RWPE1 (cell line): ENCODE measurements around the gene CEP70.
A peak's percentile ranks its signal among the peaks of the same experiment; 100 is the strongest.
"Not testable (repeated sequence)": the region's sequence is repeated elsewhere in the genome, so short reads cannot be mapped to it uniquely, and the experiment has no call there.

Experiments
- CTCF ChIA-PET: fragments of 350-600 bp; sonication (Branson Sonifier 250); formaldehyde crosslinking; extraction: SDS; loops from one replicate; lab custom pipeline; 2021; lab: Yijun Ruan, JAX
- POLR2A ChIA-PET: fragments of 400-600 bp; formaldehyde crosslinking; extraction: SDS; loops from one replicate; lab custom pipeline; 2020; ENCODE audit warnings: antibody characterized with exemption; ENCODE audit not compliant: low non-redundant PET; lab: Yijun Ruan, JAX
- DNase-seq: peaks from one replicate; pipeline ENCODE4 v3.0.0; 2012; ENCODE audit warnings: low spot score
- H3K27ac ChIP-seq: fragments of 450-650 bp; 2 replicates; pipeline ENCODE4 v1.5.1; 2017
- TF ChIP-seq, protein P1 (sequence below): fragments of 450-650 bp; conservative IDR thresholded peaks from 2 replicates; pipeline ENCODE4 v1.5.1; 2017; ENCODE audit warnings: low read depth, mild to moderate bottlenecking

Gene CEP70

DNA sequence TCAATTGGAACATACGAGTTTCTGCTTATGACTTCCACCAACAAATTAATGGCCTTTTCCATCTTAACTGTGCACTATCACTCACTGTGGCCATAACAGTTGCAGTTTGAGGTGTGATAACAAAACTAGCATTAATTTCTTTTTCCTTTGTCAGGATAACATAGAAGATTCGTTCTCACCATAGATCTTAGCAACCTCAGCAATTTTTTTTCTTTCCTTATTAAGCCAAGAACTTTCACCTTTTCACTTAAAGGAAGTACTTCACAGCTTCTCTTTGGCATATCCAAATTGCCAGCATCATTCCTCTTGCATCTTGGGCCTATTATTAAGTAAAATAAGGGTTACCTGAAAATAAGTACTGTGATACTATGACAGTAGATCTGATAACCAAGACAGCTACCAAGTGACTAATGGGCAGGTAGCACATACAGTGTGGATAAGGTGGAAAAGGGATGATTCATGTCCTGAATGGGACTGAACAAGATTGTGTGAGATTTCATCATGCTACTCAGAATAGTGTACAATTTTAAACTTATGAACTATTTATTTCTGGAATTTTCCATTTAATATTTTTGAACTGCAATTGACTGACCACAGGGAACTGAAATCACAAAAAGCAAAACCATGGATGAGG lies 46.6 kb downstream of the CEP70 start:
- peak; percentile 4 for DNase-seq
- CTCF ChIA-PET = interaction anchor here (0.8 kb wide), 1 partner anchor 394 kb away, joined by 3 read pairs; no protein-coding TSS in a partner anchor
- POLR2A ChIA-PET = no interaction called here
- H3K27ac ChIP-seq = no peak overlapping the region
- TF ChIP-seq, protein P1, sequence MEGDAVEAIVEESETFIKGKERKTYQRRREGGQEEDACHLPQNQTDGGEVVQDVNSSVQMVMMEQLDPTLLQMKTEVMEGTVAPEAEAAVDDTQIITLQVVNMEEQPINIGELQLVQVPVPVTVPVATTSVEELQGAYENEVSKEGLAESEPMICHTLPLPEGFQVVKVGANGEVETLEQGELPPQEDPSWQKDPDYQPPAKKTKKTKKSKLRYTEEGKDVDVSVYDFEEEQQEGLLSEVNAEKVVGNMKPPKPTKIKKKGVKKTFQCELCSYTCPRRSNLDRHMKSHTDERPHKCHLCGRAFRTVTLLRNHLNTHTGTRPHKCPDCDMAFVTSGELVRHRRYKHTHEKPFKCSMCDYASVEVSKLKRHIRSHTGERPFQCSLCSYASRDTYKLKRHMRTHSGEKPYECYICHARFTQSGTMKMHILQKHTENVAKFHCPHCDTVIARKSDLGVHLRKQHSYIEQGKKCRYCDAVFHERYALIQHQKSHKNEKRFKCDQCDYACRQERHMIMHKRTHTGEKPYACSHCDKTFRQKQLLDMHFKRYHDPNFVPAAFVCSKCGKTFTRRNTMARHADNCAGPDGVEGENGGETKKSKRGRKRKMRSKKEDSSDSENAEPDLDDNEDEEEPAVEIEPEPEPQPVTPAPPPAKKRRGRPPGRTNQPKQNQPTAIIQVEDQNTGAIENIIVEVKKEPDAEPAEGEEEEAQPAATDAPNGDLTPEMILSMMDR = no peak

DNA sequence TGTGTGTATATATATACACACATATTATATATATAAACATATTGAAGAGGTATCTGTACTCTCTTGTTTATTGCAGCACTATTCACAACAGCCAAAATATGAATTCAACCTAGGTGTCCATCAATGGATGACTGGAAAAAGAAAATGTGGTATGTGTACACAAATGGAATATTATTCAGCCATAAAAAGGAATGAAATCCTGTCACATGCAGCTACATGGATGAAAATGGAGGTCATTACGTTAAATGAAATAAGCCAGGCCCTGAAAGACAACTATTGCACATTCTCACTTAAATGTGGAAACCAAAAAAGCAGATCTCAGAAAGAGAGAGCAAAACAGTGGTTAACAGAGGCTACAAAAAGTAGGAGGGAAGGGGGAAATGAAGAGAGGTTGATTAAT lies 49.5 kb downstream of the CEP70 start:
- ChIA-PET CTCF (no interaction called here), POLR2A (no interaction called here)
- no peak overlapping the region for H3K27ac ChIP-seq
- TF ChIP-seq, protein P1 = no peak
- DNase-seq = no peak

DNA sequence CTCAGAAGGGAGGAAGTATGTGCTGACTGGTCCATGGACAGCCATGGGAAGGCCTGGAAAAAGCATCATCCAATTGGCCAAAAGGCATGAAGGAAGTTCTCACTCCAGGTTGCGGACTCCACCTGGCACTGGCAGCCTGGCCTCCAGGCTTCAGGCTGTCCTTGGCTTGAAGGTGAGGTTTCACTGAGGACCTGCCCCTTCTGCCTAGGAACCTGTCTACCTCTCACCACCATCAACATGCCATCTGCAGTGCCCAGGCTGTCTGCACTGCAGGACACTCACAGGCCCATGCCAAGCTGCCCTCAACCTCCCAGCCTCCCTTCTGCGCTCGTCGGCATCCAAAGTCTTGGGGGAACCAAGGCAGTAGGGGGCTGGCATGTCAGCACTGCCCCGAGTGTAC lies 51.1 kb downstream of the CEP70 start:
- TF ChIP-seq, protein P1 = no peak
- DNase-seq = no peak
- H3K27ac ChIP-seq = no peak overlapping the region
- CTCF ChIA-PET = no interaction called here
- POLR2A ChIA-PET = no interaction called here

DNA sequence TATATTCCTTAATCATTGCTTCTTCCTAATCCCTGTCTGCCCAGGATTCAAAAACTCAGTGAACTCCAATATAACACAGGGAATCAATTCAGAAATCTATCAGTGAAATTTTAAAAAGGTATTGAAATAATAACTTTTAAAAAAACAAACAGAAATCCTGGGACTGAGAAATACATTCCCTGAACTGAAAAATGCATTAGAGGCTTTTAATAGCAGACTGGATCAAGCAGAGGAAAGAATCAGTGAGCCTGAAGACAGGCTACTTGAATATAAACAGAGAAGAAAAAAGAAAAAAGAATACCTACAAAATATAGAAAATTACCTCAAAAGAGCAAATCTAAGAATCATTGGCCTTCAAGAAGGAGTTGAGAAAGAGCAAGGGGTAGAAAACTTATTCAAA lies 54.7 kb downstream of the CEP70 start:
- ChIA-PET CTCF (no interaction called here), POLR2A (no interaction called here)
- no peak for DNase-seq
- no peak overlapping the region for H3K27ac ChIP-seq
- TF ChIP-seq, protein P1 = no peak

DNA sequence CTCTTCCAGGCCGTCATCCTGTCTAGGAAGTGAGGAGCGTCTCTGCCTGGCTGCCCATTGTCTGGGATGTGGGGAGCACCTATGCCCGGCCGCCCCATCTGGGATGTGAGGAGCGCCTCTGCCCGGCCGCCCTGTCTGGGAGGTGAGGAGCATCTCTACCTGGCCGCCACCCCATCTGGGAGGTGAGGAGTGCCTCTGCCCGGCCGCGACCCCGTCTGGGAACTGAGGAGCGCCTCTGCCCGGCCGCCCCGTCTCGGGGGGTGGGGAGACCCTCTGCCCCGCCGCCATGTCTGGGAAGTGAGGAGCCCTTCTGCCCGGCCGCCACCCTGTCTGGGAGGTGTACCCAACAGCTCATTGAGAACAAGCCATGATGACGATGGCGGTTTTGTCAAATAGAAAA lies 72.6 kb downstream of the CEP70 start:
- CTCF ChIA-PET, POLR2A ChIA-PET: not testable (repeated sequence)

DNA sequence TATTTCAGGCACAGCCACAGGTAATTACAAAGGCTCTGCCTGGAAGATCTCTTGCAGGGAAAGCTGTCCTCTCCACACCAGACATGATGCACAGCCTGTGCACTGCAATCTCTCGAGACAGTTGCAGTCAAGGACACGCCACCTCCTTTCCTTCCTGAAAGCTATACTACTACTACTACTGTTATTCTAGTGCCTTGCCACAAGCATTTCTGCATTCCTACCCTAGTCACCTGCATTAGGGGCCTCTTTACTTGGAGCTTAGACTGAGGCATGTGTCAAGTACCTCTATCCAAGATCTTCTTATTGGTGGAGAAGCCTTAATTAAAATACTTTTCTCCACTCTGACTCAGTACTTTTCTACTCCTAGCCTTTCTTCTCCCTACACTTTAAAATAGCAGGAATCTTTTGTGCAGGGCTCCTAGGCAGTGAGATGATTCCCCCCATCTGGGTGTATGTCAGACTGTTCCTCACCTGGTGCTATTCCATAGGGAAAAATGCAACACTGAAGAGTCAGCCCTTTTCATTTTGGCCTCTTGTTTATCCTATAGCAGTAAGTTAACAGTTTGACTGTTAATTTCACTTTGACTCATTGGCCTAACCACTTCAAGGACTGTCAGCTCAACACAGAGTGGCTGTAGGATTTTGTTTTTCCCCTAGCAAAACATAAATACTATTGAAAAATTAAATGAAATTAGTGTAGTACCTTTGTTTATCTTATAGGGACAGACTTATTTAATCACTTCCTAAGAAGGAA lies 80.8 kb downstream of the CEP70 start:
- ChIA-PET POLR2A (no interaction called here), CTCF (interaction anchor here (0.6 kb wide), 1 partner anchor 13 kb away, joined by 4 read pairs; no protein-coding TSS in a partner anchor)
- H3K27ac ChIP-seq = no peak overlapping the region
- TF ChIP-seq, protein P1 = no peak
- DNase-seq = no peak

More for the DNA sequence above, 72.6 kb downstream of the CEP70 start:
- not testable (repeated sequence) for DNase-seq, H3K27ac ChIP-seq

DNA sequence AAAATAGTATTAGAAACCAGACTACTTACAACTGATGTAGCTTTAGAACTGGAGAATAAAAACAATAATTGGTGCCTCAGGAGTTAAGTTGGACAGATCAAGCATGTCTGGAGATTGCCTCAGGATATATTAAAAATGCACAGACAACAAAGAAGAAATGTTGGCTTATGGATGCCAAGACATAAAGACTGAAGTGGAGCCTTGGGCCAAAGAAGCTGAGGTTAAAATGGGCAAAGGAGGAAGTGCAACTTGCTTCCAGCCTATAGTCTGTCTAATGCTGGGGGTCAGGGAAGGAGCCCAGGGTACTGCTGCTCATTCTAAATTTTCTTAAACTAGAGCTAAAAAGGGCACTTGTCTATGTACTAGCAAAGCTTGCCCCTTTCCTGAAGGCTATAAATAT lies 82.1 kb downstream of the CEP70 start:
- H3K27ac ChIP-seq = no peak overlapping the region
- TF ChIP-seq, protein P1 = no peak
- DNase-seq = no peak
- POLR2A ChIA-PET = no interaction called here
- CTCF ChIA-PET = no interaction called here
